Smooth muscle cell (in vitro differentiated cells): ENCODE measurements around the gene HMOX2. TPM values are rescaled to one million over a fixed set of nuclear protein-coding genes. Genes with fewer than 3 reads are reported as not detected.
A peak's percentile ranks its signal among the peaks of the same experiment; 100 is the strongest.

Experiments
- DNase-seq: peaks from one replicate; lab custom pipeline; 2025; ENCODE audit not compliant: unreplicated experiment; lab: John Stamatoyannopoulos, UW
- H2AFZ ChIP-seq: fragments of 200-600 bp; sonication (generic); 2 replicates; pipeline ENCODE4 v1.6.0; 2016; ENCODE audit warnings: antibody characterized with exemption, low read depth, mild to moderate bottlenecking
- H3F3A ChIP-seq: fragments of 200-600 bp; sonication (generic); 2 replicates; pipeline ENCODE4 v1.6.0; 2017; ENCODE audit warnings: antibody characterized with exemption, low read depth
- H3K27ac ChIP-seq: fragments of 200-600 bp; sonication (generic); 2 replicates; pipeline ENCODE4 v1.5.1; 2016; ENCODE audit warnings: low read depth, mild to moderate bottlenecking
- H3K27me3 ChIP-seq: fragments of 200-600 bp; sonication (generic); 2 replicates; pipeline ENCODE4 v1.6.1; 2016; ENCODE audit warnings: low read depth, mild to moderate bottlenecking
- H3K36me3 ChIP-seq: fragments of 200-600 bp; sonication (generic); 2 replicates; pipeline ENCODE4 v1.5.1; 2016; ENCODE audit warnings: low read depth
- H3K4me1 ChIP-seq: fragments of 200-600 bp; sonication (generic); 2 replicates; pipeline ENCODE4 v1.5.1; 2016; ENCODE audit warnings: low read depth
- H3K4me2 ChIP-seq: fragments of 200-600 bp; sonication (generic); 2 replicates; pipeline ENCODE4 v1.6.0; 2016; ENCODE audit warnings: mild to moderate bottlenecking
- H3K4me3 ChIP-seq: fragments of 200-600 bp; sonication (generic); 2 replicates; pipeline ENCODE4 v1.5.1; 2016; ENCODE audit warnings: mild to moderate bottlenecking
- H3K79me2 ChIP-seq: fragments of 200-600 bp; sonication (generic); 2 replicates; pipeline ENCODE4 v1.6.0; 2016; ENCODE audit warnings: low read depth, mild to moderate bottlenecking
- H3K9ac ChIP-seq: fragments of 200-600 bp; sonication (generic); 2 replicates; pipeline ENCODE4 v1.6.0; 2016; ENCODE audit warnings: low read depth
- H3K9me3 ChIP-seq: fragments of 200-600 bp; sonication (generic); replicated peaks from 2 replicates; pipeline ENCODE4 v1.5.1; 2016; ENCODE audit warnings: low read depth
- H4K20me1 ChIP-seq: fragments of 200-600 bp; sonication (generic); 2 replicates; pipeline ENCODE4 v1.6.0; 2016; ENCODE audit warnings: low read depth
- WGBS: methylation state at CpG from one replicate; pipeline ENCODE4 v1.1.7; 2016; ENCODE audit warnings: low lambda C conversion rate; 5-methylcytosine and 5-hydroxymethylcytosine counted together
- polyA plus RNA-seq: library from polyadenylated mRNA; unstranded; fragments of >200 nt; fragmentation: Nextera tagmentation; extraction: Ambion mirVana; gene quantifications from 2 replicates; pipeline ENCODE4 v1.2.1, GENCODE V29; 2016
- total RNA-seq: library from RNA; depleted of rRNA; stranded (reverse); fragments of >200 nt; gene quantifications from 2 replicates; pipeline ENCODE4 v1.2.3, GENCODE V29; 2014
- TF ChIP-seq, protein P1 (sequence below): fragments of 200-600 bp; sonication (generic); IDR thresholded peaks from 2 replicates; pipeline ENCODE4 v1.5.1; 2017; ENCODE audit warnings: borderline replicate concordance, mild to moderate bottlenecking, antibody characterized with exemption; ENCODE audit not compliant: insufficient read depth, poor library complexity, severe bottlenecking

The HMOX2 gene
- total and polyA plus RNA-seq, 2 experiments from 2014 or later: 35.3 to 54.2 TPM

DNA sequence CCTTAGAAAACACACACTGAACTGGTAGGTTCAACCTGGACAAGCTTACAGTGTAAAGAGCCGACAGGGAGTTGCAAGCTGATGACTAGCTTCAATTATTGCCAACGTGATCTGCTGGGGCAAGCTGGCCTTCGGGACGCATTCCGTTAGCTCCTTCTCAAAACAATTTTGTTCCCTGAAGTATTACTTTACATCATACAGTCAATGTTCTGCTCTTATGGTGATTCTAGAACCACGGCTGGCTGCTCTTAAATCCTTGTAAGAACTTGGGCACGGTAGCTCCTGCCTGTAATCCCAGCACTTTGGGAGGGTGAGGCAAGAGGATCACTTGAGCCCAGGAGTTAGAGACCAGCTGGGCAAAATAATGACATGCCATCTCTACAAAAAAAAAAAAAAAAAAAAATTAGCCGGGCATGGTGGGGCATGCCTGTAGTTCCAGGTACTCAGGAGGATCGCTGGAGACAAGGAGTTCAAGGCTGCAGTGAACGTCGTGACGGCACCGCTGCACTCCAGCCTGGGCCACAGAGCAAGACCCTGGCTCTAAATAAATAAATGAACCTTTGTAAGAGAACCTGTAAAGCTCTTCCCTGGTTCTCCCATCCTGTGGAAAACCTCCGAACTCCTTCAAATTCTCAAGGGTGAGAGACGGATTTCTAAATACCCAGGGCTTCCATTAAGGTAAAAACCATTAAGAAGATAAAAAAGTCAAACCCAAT lies 60.4 kb downstream of the HMOX2 start:
- H3K9ac ChIP-seq: no peak overlapping the region
- H3K4me2 ChIP-seq: peak overlapping the region; percentile 96
- no peaks in the 10 kb centered on the region for H3F3A ChIP-seq
- peak overlapping the region; percentile 91 for H3K4me3 ChIP-seq
- peaks cover 10% of the 10 kb centered on the region for H3K4me1 ChIP-seq
- no peak for DNase-seq
- H3K36me3 ChIP-seq: no peaks in the 10 kb centered on the region
- no peaks in the 10 kb centered on the region for H3K9me3 ChIP-seq
- no peaks in the 10 kb centered on the region for H3K27me3 ChIP-seq
- no peak overlapping the region for H2AFZ ChIP-seq
- no peak overlapping the region for H3K27ac ChIP-seq
- WGBS: 90% methylated on average over 15 of the region's 15 CpGs
- H4K20me1 ChIP-seq: peaks cover 43% of the 10 kb centered on the region
- peaks cover 36% of the 10 kb centered on the region for H3K79me2 ChIP-seq
- TF ChIP-seq, protein P1, sequence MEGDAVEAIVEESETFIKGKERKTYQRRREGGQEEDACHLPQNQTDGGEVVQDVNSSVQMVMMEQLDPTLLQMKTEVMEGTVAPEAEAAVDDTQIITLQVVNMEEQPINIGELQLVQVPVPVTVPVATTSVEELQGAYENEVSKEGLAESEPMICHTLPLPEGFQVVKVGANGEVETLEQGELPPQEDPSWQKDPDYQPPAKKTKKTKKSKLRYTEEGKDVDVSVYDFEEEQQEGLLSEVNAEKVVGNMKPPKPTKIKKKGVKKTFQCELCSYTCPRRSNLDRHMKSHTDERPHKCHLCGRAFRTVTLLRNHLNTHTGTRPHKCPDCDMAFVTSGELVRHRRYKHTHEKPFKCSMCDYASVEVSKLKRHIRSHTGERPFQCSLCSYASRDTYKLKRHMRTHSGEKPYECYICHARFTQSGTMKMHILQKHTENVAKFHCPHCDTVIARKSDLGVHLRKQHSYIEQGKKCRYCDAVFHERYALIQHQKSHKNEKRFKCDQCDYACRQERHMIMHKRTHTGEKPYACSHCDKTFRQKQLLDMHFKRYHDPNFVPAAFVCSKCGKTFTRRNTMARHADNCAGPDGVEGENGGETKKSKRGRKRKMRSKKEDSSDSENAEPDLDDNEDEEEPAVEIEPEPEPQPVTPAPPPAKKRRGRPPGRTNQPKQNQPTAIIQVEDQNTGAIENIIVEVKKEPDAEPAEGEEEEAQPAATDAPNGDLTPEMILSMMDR: no peak

DNA sequence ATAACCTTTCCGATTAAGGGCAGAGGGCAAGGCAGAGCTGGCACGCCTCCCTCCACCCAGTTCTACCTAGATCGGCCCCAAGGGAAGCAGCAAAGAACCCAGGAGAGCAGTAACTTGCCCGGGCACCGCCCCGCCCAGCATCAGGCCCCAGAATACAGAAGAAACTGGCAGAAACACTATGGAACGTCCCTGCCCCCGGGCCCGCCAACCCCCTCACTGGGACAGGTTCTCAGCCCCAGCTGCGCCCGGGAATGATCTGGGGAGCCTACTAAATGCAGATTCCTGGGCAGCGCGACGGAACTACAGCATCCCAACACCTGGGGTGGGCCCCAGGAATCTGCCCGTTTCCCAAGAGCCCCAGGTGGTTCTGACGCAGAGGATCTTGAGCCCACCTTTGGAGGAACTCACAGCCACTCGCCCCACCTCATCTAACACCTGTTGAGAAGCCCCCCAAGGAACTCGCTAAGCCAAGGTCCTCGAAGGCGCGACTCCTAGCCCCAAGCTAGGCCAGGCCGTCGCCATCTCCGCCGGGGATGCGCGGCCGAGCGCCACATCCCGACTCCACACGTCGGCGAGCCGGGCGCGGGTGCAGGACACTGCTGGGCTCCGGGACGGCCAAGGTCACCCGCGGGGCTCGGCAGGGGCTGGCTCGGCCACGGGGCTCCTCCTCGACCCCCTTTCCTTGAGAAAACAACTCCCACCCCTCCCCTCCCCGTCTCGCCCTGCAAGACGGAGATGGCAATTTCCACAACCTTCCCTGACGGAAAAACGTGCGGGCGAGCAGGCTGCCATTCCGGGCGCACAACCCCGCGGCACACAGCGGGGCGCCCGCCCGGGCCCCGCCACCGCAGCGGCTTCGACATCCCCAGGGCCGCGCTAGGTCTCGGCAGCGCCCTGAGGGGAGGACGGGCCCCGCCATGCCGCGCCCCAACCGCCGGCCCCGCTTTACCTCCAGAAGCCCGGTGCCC lies 61.5 kb downstream of the HMOX2 start:
- Histone ChIP-seq H3K4me3 (peak overlapping the region; percentile 91), H3K27me3 (no peaks in the 10 kb centered on the region), H3K4me2 (peak overlapping the region; percentile 96), H3K4me1 (peaks cover 10% of the 10 kb centered on the region), H4K20me1 (peaks cover 32% of the 10 kb centered on the region), H3K79me2 (peaks cover 36% of the 10 kb centered on the region), H2AFZ (peak overlapping the region; percentile 86), H3F3A (no peaks in the 10 kb centered on the region), H3K9ac (peak overlapping the region; percentile 87), H3K36me3 (no peaks in the 10 kb centered on the region), H3K9me3 (no peaks in the 10 kb centered on the region), H3K27ac (no peak overlapping the region)
- DNase-seq: no peak
- 10% methylated on average over 61 of the region's 75 CpGs for WGBS
- TF ChIP-seq, protein P1: no peak

DNA sequence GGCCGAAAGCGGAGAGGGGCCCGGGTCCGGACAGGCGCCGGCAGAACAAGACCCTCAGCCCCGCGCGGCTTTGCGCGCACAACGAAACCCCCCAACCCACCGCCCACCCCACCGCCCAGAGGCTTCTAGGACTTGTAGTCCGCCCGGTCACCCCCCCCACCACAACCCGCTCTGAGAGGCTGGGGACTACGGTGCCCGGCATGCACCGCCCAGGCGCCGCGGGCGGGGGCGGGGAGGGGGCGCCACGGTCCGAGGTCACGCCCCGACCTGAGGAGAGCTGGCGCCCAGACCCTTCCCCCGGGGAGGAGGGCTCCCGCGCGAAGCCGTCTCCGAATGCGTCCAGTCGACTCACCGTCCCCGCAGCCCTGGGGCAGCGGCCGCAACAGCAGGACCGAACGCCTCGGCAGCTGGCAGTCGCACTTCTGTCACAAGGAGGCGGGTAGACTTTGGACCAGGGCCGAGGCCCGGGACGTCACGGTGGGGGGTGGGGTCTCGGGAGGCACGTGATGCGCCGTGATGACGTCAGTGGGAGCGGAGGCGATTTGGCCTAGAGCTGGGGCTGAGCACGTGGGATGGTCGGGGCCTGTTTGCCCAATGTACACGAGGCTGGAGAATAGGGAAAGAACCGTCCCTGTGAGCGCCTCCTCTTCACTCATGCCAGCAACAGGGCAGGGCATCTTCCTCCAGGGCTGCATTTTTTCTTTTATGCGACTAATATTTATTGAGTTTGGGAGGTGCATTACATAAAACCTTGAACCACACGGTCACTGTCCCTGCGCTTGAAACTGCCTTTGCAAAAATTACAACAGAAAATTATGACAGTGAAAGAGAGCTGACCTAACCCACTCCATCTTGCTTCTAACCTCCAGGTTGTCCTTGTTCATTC lies 62.4 kb downstream of the HMOX2 start, which contains the start of gene CDIP1:
CDIP1 (minus strand) TSS at position 424 of the 886 bp plus-strand sequence. CDS start 24,643 bp downstream, outside the sequence.
- Histone ChIP-seq H3K4me2 (peak within 1 kb of the TSS; percentile 96), H3K27ac (peak within 1 kb of the TSS; percentile 51), H3F3A (no peaks in the 10 kb centered on the region), H3K4me1 (peaks cover 10% of the 10 kb centered on the region), H3K36me3 (no peaks in the 10 kb centered on the region), H3K27me3 (no peaks in the 10 kb centered on the region), H3K9me3 (no peaks in the 10 kb centered on the region), H4K20me1 (peaks cover 23% of the 10 kb centered on the region), H3K4me3 (peak within 1 kb of the TSS; percentile 91), H3K9ac (peak within 1 kb of the TSS; percentile 87), H3K79me2 (peaks cover 36% of the 10 kb centered on the region), H2AFZ (peak within 1 kb of the TSS; percentile 86)
- DNase-seq: peak; percentile 91
- TF ChIP-seq, protein P1: no peak
- WGBS: 7% methylated on average over 52 of the region's 67 CpGs
